8988T (cell line): ENCODE results near the gene LRP4.

Experiments used
- DNase-seq: peaks from one replicate; pipeline ENCODE4 v3.0.0; 2011

The LRP4 gene

GRCh38 chr11:46890665-46891064, 27.7 kb downstream of the LRP4 start:
- no peak for DNase-seq

GRCh38 chr11:46889689-46890475, 28.5 kb downstream of the LRP4 start:
- peak; percentile 73 for DNase-seq

GRCh38 chr11:46889251-46889650, 29.1 kb downstream of the LRP4 start:
- no peak for DNase-seq

GRCh38 chr11:46888636-46889035, 29.7 kb downstream of the LRP4 start:
- DNase-seq, result no peak

- DNase-seq, result no peak
Observed at GRCh38 chr11:46886211-46886610, 32.1 kb downstream of the LRP4 start.

- DNase-seq, result no peak
Observed at GRCh38 chr11:46879056-46879585, 39.2 kb downstream of the LRP4 start.

GRCh38 chr11:46877580-46877979, 40.8 kb downstream of the LRP4 start:
- no peak for DNase-seq

GRCh38 chr11:46876471-46876870, 41.9 kb downstream of the LRP4 start:
- no peak for DNase-seq

- DNase-seq, result no peak
Observed at GRCh38 chr11:46874586-46874985, 43.8 kb downstream of the LRP4 start.

GRCh38 chr11:46868912-46869311, 49.4 kb downstream of the LRP4 start:
- no peak for DNase-seq

- no peak for DNase-seq
Observed at GRCh38 chr11:46865340-46865739, 53.0 kb downstream of the LRP4 start.

GRCh38 chr11:46860218-46860617, 58.1 kb downstream of the LRP4 start:
- DNase-seq, result no peak

GRCh38 chr11:46858920-46859546, 59.3 kb downstream of the LRP4 start:
- no peak for DNase-seq

GRCh38 chr11:46857666-46858065, 60.7 kb downstream of the LRP4 start:
- DNase-seq, result no peak

- no peak for DNase-seq
Observed at GRCh38 chr11:46856605-46857343, 61.6 kb downstream of the LRP4 start.

- no peak for DNase-seq
Observed at GRCh38 chr11:46855863-46856262, 62.5 kb downstream of the LRP4 start.

GRCh38 chr11:46855167-46855566, 63.2 kb downstream of the LRP4 start:
- DNase-seq, result no peak

- DNase-seq, result no peak
Observed at GRCh38 chr11:46850829-46851380, 67.4 kb downstream of the LRP4 start.

GRCh38 chr11:46849631-46850030, 68.7 kb downstream of the LRP4 start:
- no peak for DNase-seq

- DNase-seq, result no peak
Observed at GRCh38 chr11:46846510-46846830, 71.9 kb downstream of the LRP4 start.

GRCh38 chr11:46845740-46846509, 72.4 kb downstream of the LRP4 start, which contains the start of gene CKAP5:
Gene CKAP5 (minus strand): TSS chr11:46846280. CDS start chr11:46821231, 25,049 bp downstream.
- peak; percentile 94 for DNase-seq

GRCh38 chr11:46845440-46845739, 73.0 kb downstream of the LRP4 start:
- DNase-seq, result no peak

- DNase-seq, result no peak
Observed at GRCh38 chr11:46840116-46840515, 78.2 kb downstream of the LRP4 start.
